HepG2 (cell line): ENCODE data around the gene HNRNPA1. TPM values are rescaled to one million over a fixed set of nuclear protein-coding genes. Genes with fewer than 3 reads are reported as not detected.

Experiments
- ATAC-seq: fragments of 200-7000 bp; cut with Tn5 transposase; 3 replicates; pipeline ENCODE4 v1.9.1; 2020; ENCODE audit warnings: mild to moderate bottlenecking, moderate library complexity
- BruUV-seq: library from RNA; stranded (reverse); fragments of 400-500 nt; replicated peaks from 2 replicates; lab custom pipeline; 2021; lab: Mats Ljungman, UMichigan
- CTCF ChIA-PET: fragments of 300-600 bp; formaldehyde crosslinking; extraction: SDS; loops from one replicate; lab custom pipeline; 2021; ENCODE audit warnings: low total read pairs, inconsistent platforms, low intra/inter-chr PET ratio; lab: Yijun Ruan, JAX
- POLR2A ChIA-PET: fragments of 350-600 bp; sonication (Branson Sonifier 250); formaldehyde crosslinking; loops from one replicate; lab custom pipeline; 2020; ENCODE audit warnings: antibody characterized with exemption, inconsistent platforms; lab: Yijun Ruan, JAX
- DNase-seq: peaks from one replicate; pipeline ENCODE4 v3.0.0-alpha.2; 2015; ENCODE audit warnings: low spot score
- FAIRE-seq: peaks from 3 replicates; lab custom pipeline; 2011; peaks lifted over from hg19 to GRCh38; lab: Jason Lieb, UNC
- H2AFZ ChIP-seq: one replicate; pipeline ENCODE4 v1.6.1; 2011; ENCODE audit warnings: low read length, inconsistent platforms
- H3K27ac ChIP-seq: fragments of 300-600 bp; 3 replicates; pipeline ENCODE4 v1.8.0; 2011; ENCODE audit warnings: mixed run types, mild to moderate bottlenecking, mixed read lengths, low read length, inconsistent platforms; ENCODE audit not compliant: insufficient read depth; ENCODE audit errors: extremely low read length
- H3K27me3 ChIP-seq, 2 experiments: fragments of 200-600 bp in 1 of 2; 2 replicates in 1 of 2; 3 replicates in 1 of 2; pipeline versions ENCODE4 v1.6.0 to v1.8.0; 2011; ENCODE audit warnings: low read length in 2 of 2, mild to moderate bottlenecking in 2 of 2, moderate library complexity in 2 of 2, inconsistent platforms in 1 of 2; ENCODE audit not compliant: insufficient read depth in 2 of 2, control insufficient read depth in 1 of 2
- H3K36me3 ChIP-seq, 2 experiments: fragments of 200-600 bp in 1 of 2; replicated peaks in 1 of 2; 2 replicates in 1 of 2; 3 replicates in 1 of 2; pipeline versions ENCODE4 v1.5.1 to v1.8.0; 2011; ENCODE audit warnings: low read length in 2 of 2, inconsistent platforms in 1 of 2; ENCODE audit not compliant: insufficient read depth in 2 of 2, control insufficient read depth in 1 of 2
- H3K4me1 ChIP-seq: 2 replicates; pipeline ENCODE4 v1.5.1; 2012; ENCODE audit warnings: low read length, inconsistent platforms; ENCODE audit not compliant: insufficient read depth
- H3K4me2 ChIP-seq: 2 replicates; pipeline ENCODE4 v1.6.0; 2011; ENCODE audit warnings: low read depth, low read length, inconsistent platforms
- H3K4me3 ChIP-seq, 3 experiments: fragments of 200-600 bp in 1 of 3; sonication (generic), shearing (Covaris generic) in 1 of 3; replicated peaks in 1 of 3; 2 replicates each; pipeline ENCODE4 v1.5.1; 2011 to 2016; ENCODE audit warnings: low read length in 3 of 3, inconsistent platforms in 2 of 3, low read depth in 2 of 3, mild to moderate bottlenecking in 2 of 3, control low read depth in 1 of 3, mixed read lengths in 1 of 3; ENCODE audit not compliant: insufficient read depth in 1 of 3
- H3K79me2 ChIP-seq: one replicate; pipeline ENCODE4 v1.6.1; 2011; ENCODE audit warnings: low read length, inconsistent platforms; ENCODE audit not compliant: insufficient read depth
- H3K9ac ChIP-seq: 2 replicates; pipeline ENCODE4 v1.6.0; 2011; ENCODE audit warnings: mild to moderate bottlenecking, low read depth, low read length, inconsistent platforms; ENCODE audit not compliant: insufficient read depth
- H3K9me3 ChIP-seq: 2 replicates; pipeline ENCODE4 v1.5.1; 2012; ENCODE audit warnings: mild to moderate bottlenecking, low read length
- H4K20me1 ChIP-seq: 2 replicates; pipeline ENCODE4 v1.6.0; 2011; ENCODE audit warnings: inconsistent platforms, mild to moderate bottlenecking, low read length, moderate library complexity; ENCODE audit not compliant: insufficient read depth
- ESRRA ChIP-seq: sonication (generic); formaldehyde crosslinking; IDR thresholded peaks from 2 replicates; pipeline ENCODE4 v1.5.1; 2020; ENCODE audit warnings: mild to moderate bottlenecking, low read depth, missing genetic modification reagents
- GATAD1 ChIP-seq: IDR thresholded peaks from 2 replicates; pipeline ENCODE4 v1.6.1; 2016; ENCODE audit warnings: missing genetic modification reagents, missing compliant biosample characterization
- GTF2F1 ChIP-seq: fragments of 150-350 bp; IDR thresholded peaks from 2 replicates; pipeline ENCODE4 v1.6.1; 2014; ENCODE audit warnings: low read length
- KDM3A ChIP-seq: IDR thresholded peaks from 2 replicates; pipeline ENCODE4 v1.6.1; 2018; ENCODE audit warnings: low read depth, missing compliant biosample characterization
- SP1 ChIP-seq, 2 experiments: fragments of 450-650 bp in 1 of 2; sonication (generic) in 1 of 2; formaldehyde crosslinking in 1 of 2; IDR thresholded peaks; 2 replicates each; pipeline versions ENCODE4 v1.4.0 to v1.6.1; 2016 to 2020; ENCODE audit warnings: missing genetic modification reagents in 1 of 2
- THRA ChIP-seq: sonication (generic); formaldehyde crosslinking; IDR thresholded peaks from 2 replicates; pipeline ENCODE4 v1.4.0; 2020; ENCODE audit warnings: missing genetic modification reagents, borderline replicate concordance
- UBTF ChIP-seq: sonication (generic); formaldehyde crosslinking; IDR thresholded peaks from 2 replicates; pipeline ENCODE4 v1.4.0; 2020; ENCODE audit warnings: mild to moderate bottlenecking, missing genetic modification reagents
- ZNF672 ChIP-seq: sonication (generic); formaldehyde crosslinking; IDR thresholded peaks from 2 replicates; pipeline ENCODE4 v1.8.1; 2022; ENCODE audit warnings: missing genetic modification reagents
- ZNF709 ChIP-seq: sonication (generic); formaldehyde crosslinking; IDR thresholded peaks from 2 replicates; pipeline ENCODE4 v1.5.0; 2020; ENCODE audit warnings: mild to moderate bottlenecking, missing genetic modification reagents
- WGBS: methylation state at CpG from one replicate; pipeline ENCODE4 v1.1.6; 2017; ENCODE audit warnings: low lambda C conversion rate; 5-methylcytosine and 5-hydroxymethylcytosine counted together
- in situ Hi-C: cut with HindIII; loops from 2 replicates; pipeline ENCODE4 v1.10.0; 2017; ENCODE audit warnings: low pct_unique_long_range_greater_than_20kb; ENCODE audit not compliant: extremely low pct_ligation_motif_present
- intact Hi-C: fragments of 100-400 bp; cut with micrococcal nuclease; formaldehyde crosslinking; loops from one replicate; pipeline ENCODE4 v1.10.0; 2022; ENCODE audit not compliant: unreplicated experiment
- polyA plus RNA-seq, 8 experiments: library from polyadenylated mRNA; depleted of rRNA in 3 of 8; stranded (reverse) in 7 of 8; unstranded in 1 of 8; fragments of >200 nt; fragmentation: Illumina TruSeq in 4 of 8; extraction: Trizol in 4 of 8; gene quantifications; 2 replicates each; pipeline versions ENCODE4 v1.2.1 to v1.2.3, GENCODE V29; 2011 to 2016; ENCODE audit warnings: low read depth in 4 of 8, missing spikeins in 1 of 8, mixed read lengths in 1 of 8; ENCODE audit not compliant: insufficient read depth in 1 of 8
- total RNA-seq, 5 experiments: library from RNA; depleted of rRNA; stranded (reverse); fragments of >200 nt; fragmentation: Illumina TruSeq; extraction: Trizol; gene quantifications; 2 replicates each; pipeline ENCODE4 v1.2.3, GENCODE V29; 2016; ENCODE audit warnings: low read depth in 1 of 5
- TF ChIP-seq, protein P1 (sequence below): sonication (generic); formaldehyde crosslinking; IDR thresholded peaks from 2 replicates; pipeline ENCODE4 v1.8.1; 2023; ENCODE audit warnings: mild to moderate bottlenecking, missing genetic modification reagents

HNRNPA1 gene
- total and polyA plus RNA-seq, 2 of the 13 experiments (the other 11 are each of a cell fraction or from before 2014, with no cell fraction given): 535 to 1,820 TPM

DNA sequence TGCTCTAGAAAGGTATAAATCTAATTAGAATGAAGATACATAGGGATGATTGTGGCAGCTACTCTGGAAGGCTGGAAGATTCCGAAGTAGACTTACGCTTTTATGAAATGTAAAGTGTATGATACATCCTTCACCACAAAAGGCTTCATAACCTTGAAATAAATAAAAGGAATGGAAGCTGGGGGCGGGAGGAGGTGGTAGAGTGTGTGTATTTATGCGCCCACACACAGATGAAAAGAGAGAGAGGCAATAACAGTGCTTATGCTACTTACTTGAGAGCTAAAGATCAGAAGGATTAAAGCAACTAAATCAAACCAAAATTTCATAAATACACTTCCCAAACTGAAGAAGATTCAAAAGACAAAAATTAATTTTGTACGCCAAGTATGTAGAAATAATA is 31.0 kb upstream of the HNRNPA1 start:
- peaks cover 4 to 18% of the 10 kb centered on the region in 2 experiments; a peak in 4 of 5 replicates for H3K36me3 ChIP-seq
- H2AFZ ChIP-seq: no peak overlapping the region
- no TSS peak for BruUV-seq
- no peaks in the 10 kb centered on the region for H4K20me1 ChIP-seq
- no peaks in the 10 kb centered on the region for H3K4me1 ChIP-seq
- H3K9ac ChIP-seq: no peak overlapping the region
- ChIA-PET POLR2A (interaction anchor here (1.1 kb wide), 1 partner anchor 30 kb away, joined by 3 read pairs; the partner anchor contains the start of gene CBX5), CTCF (no interaction called here)
- no peaks in the 10 kb centered on the region for H3K79me2 ChIP-seq
- intact Hi-C loops (no loop called here), in situ Hi-C loops (no loop called here)
- ATAC-seq: no peak
- H3K4me2 ChIP-seq: no peak overlapping the region
- no peak for FAIRE-seq
- H3K9me3 ChIP-seq: no peaks in the 10 kb centered on the region
- H3K27me3 ChIP-seq: no peaks in the 10 kb centered on the region
- TF ChIP-seq THRA (CRISPR knock-in tag): no peak
- no peak for TF ChIP-seq SP1 (IDR thresholded peaks at IDR 0.05)
- TF ChIP-seq SP1 (CRISPR knock-in tag; IDR thresholded peaks at IDR 0.05): no peak
- no peak for TF ChIP-seq UBTF
- no peak for TF ChIP-seq ESRRA (CRISPR knock-in tag)
- no peak for TF ChIP-seq ZNF672
- no peak for TF ChIP-seq GTF2F1
- TF ChIP-seq KDM3A (CRISPR knock-in tag): no peak
- TF ChIP-seq GATAD1 (CRISPR knock-in tag): no peak
- TF ChIP-seq, protein P1, sequence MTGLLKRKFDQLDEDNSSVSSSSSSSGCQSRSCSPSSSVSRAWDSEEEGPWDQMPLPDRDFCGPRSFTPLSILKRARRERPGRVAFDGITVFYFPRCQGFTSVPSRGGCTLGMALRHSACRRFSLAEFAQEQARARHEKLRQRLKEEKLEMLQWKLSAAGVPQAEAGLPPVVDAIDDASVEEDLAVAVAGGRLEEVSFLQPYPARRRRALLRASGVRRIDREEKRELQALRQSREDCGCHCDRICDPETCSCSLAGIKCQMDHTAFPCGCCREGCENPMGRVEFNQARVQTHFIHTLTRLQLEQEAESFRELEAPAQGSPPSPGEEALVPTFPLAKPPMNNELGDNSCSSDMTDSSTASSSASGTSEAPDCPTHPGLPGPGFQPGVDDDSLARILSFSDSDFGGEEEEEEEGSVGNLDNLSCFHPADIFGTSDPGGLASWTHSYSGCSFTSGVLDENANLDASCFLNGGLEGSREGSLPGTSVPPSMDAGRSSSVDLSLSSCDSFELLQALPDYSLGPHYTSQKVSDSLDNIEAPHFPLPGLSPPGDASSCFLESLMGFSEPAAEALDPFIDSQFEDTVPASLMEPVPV (CRISPR knock-in tag): no peak
- TF ChIP-seq ZNF709: no peak
- WGBS: 99% methylated on average over 5 of the region's 5 CpGs
- no peak for DNase-seq
- H3K4me3 ChIP-seq: no peak overlapping the region
- H3K27ac ChIP-seq: no peak overlapping the region
